ENCODE results near the gene DGKH.

DGKH gene

DNA sequence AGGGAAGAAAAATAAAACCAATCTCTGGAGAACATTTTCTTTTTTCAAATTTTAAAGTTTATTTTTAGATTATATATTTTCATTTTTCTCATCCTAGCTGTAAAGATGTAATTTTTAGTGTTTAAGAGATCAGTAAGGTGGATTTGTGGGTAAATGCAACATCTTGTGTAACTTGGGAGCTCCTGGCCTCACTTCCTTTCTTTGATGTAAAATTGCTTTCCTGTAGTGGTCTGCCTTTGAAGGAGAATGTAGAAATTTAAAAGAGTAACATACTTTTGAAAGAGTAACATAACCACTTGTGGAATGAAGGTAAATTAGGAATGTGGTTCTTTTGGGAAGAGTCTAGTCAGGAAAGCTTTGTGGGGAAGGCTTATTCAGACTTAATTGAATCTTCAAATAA, 127.8 kb downstream of the DGKH start:
- no peaks in the 10 kb centered on the region for H3K36me3 ChIP-seq
- DNase-seq = no peak
- H3K27ac ChIP-seq = no peak overlapping the region
- TF ChIP-seq, protein P1, sequence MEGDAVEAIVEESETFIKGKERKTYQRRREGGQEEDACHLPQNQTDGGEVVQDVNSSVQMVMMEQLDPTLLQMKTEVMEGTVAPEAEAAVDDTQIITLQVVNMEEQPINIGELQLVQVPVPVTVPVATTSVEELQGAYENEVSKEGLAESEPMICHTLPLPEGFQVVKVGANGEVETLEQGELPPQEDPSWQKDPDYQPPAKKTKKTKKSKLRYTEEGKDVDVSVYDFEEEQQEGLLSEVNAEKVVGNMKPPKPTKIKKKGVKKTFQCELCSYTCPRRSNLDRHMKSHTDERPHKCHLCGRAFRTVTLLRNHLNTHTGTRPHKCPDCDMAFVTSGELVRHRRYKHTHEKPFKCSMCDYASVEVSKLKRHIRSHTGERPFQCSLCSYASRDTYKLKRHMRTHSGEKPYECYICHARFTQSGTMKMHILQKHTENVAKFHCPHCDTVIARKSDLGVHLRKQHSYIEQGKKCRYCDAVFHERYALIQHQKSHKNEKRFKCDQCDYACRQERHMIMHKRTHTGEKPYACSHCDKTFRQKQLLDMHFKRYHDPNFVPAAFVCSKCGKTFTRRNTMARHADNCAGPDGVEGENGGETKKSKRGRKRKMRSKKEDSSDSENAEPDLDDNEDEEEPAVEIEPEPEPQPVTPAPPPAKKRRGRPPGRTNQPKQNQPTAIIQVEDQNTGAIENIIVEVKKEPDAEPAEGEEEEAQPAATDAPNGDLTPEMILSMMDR (IDR thresholded peaks at IDR 0.05; ENCODE audit: low read depth, low read length) = no peak
- H3K9me3 ChIP-seq (ENCODE audit: severe bottlenecking) = no peaks in the 10 kb centered on the region
- no peak overlapping the region for H3K4me3 ChIP-seq (ENCODE audit: low read depth, low read length)
- no peaks in the 10 kb centered on the region for H3K27me3 ChIP-seq (ENCODE audit: insufficient read depth, low read depth, severe bottlenecking)

DNA sequence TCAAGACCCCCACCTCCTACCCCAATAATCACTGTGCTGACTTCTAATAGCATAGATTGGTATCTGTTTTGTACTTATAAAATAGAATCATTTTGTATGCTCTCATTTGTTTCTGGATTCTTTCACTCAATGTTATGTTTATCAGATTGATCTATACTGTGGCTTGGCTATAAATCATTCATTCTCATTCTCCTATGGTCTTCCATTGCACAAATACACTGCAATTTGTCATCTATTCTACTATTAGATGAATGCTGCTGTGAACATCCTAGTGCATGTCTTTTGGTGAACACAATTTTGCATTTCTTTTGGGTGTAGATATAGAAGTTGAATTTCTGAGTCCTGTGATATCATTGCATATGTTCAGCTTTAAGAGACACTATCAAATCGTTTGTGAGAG, 128.7 kb downstream of the DGKH start:
- no peak for DNase-seq
- Histone ChIP-seq H3K9me3 (ENCODE audit: severe bottlenecking) (no peaks in the 10 kb centered on the region), H3K4me3 (ENCODE audit: low read depth, low read length) (no peak overlapping the region), H3K27me3 (ENCODE audit: insufficient read depth, low read depth, severe bottlenecking) (no peaks in the 10 kb centered on the region), H3K36me3 (no peaks in the 10 kb centered on the region), H3K27ac (no peak overlapping the region)
- TF ChIP-seq, protein P1 (IDR thresholded peaks at IDR 0.05; ENCODE audit: low read depth, low read length) = no peak

DNA sequence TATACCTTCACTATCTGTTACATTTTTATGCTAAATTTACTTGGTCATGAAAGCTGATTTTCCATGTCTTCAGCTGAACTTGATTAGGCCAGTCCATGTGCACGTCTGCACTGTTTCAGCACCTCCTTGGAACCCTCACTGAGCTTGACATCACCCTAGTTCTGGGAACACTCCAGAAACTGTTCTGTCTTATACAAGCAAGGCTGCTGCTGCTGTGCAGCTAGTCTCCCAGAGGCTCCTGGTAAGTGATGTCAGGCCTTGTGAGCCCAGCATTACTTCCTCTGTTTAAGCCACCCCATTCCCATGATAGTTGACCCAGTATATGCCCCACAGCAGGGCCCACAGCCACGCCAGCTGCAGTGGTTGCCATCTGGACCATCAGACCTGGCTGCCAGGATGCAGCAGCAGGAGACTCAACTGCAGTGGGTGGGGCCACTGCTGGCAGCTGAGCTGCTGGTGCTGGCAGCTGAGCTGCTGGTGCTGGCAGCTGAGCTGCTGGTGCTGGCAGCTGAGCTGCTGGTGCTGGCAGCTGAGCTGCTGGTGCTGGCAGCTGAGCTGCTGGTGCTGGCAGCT, 133.0 kb downstream of the DGKH start:
- TF ChIP-seq, protein P1 (IDR thresholded peaks at IDR 0.05; ENCODE audit: low read depth, low read length) = no peak
- no peaks in the 10 kb centered on the region for H3K27me3 ChIP-seq (ENCODE audit: insufficient read depth, low read depth, severe bottlenecking)
- no peaks in the 10 kb centered on the region for H3K9me3 ChIP-seq (ENCODE audit: severe bottlenecking)
- H3K4me3 ChIP-seq (ENCODE audit: low read depth, low read length) = no peak overlapping the region
- H3K36me3 ChIP-seq = no peaks in the 10 kb centered on the region
- H3K27ac ChIP-seq = no peak overlapping the region
- DNase-seq = no peak

DNA sequence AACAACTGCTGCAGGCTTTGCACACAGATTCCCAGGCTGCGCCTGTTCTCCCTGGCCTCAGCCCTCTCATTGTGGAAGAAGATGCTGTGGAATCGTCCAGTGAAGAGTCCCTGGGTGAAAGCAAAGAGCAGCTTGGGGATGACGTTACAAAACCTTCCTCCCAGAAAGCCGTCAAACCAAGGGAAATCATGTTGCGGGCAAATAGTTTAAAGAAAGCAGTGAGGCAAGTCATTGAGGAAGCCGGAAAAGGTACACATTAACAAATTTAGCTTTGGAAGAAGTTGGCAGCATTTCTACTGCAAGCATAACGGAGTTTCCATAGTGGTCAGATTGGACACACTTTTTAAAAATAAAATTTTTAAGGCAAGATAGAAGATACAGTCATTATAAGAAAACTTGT, 140.6 kb downstream of the DGKH start:
- no peak overlapping the region for H3K4me3 ChIP-seq (ENCODE audit: low read depth, low read length)
- TF ChIP-seq, protein P1 (IDR thresholded peaks at IDR 0.05; ENCODE audit: low read depth, low read length) = no peak
- no peak overlapping the region for H3K27ac ChIP-seq
- H3K27me3 ChIP-seq (ENCODE audit: insufficient read depth, low read depth, severe bottlenecking) = no peaks in the 10 kb centered on the region
- H3K36me3 ChIP-seq = no peaks in the 10 kb centered on the region
- DNase-seq = no peak
- H3K9me3 ChIP-seq (ENCODE audit: severe bottlenecking) = no peaks in the 10 kb centered on the region

DNA sequence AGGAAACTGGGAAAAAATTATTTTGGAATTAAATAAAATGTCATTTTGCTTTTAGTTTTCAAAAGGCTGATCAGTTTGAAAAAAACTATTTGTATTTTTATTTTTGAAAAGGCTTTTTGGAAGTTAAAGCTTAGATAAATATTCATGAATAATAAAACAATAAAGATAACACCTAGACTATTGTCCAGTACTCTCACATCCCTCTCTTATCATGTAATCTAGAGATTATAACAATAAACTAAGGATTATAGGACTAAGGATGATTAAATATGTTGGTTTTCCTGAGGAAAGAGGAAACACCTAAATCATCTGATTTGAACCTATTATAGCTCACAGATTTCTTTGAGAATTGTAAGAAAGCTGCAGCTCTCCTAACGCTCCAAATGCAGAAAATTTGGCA, 142.1 kb downstream of the DGKH start:
- Histone ChIP-seq H3K4me3 (ENCODE audit: low read depth, low read length) (no peak overlapping the region), H3K27me3 (ENCODE audit: insufficient read depth, low read depth, severe bottlenecking) (no peaks in the 10 kb centered on the region), H3K9me3 (ENCODE audit: severe bottlenecking) (no peaks in the 10 kb centered on the region), H3K36me3 (no peaks in the 10 kb centered on the region), H3K27ac (no peak overlapping the region)
- TF ChIP-seq, protein P1 (IDR thresholded peaks at IDR 0.05; ENCODE audit: low read depth, low read length) = no peak
- no peak for DNase-seq
